Left lung (tissue), 10 donors: ENCODE results near the gene TMEM254. TPM values are rescaled to one million over a fixed set of nuclear protein-coding genes. Genes with fewer than 3 reads are reported as not detected.
"Not testable (repeated sequence)": the region's sequence is repeated elsewhere in the genome, so short reads cannot be mapped to it uniquely, and the experiment has no call there.

Experiments used
- ATAC-seq: fragments of 200-7000 bp; cut with Tn5 transposase; one replicate; pipeline ENCODE4 v1.9.1; 2020; ENCODE audit warnings: moderate library complexity
- DNase-seq, 4 donors: peaks; one replicate each; pipeline ENCODE4 v3.0.0-alpha.2; 2013 to 2020
- H3K27ac ChIP-seq, 2 donors: fragments of 200-600 bp; sonication (generic) in 1 of 2; one replicate each; pipeline versions ENCODE4 v1.5.0 to v1.8.0; 2020 to 2021
- H3K27me3 ChIP-seq, 2 donors: fragments of 200-600 bp; sonication (generic) in 1 of 2; one replicate each; pipeline versions ENCODE4 v1.5.0 to v1.8.0; 2020 to 2021
- H3K36me3 ChIP-seq, 2 donors: fragments of 200-600 bp; sonication (generic) in 1 of 2; one replicate each; pipeline versions ENCODE4 v1.5.0 to v1.8.0; 2020 to 2021
- H3K4me1 ChIP-seq, 2 donors: fragments of 200-600 bp; one replicate each; pipeline ENCODE4 v1.8.0; 2021
- H3K4me3 ChIP-seq, 2 donors: fragments of 200-600 bp; sonication (generic) in 1 of 2; one replicate each; pipeline versions ENCODE4 v1.5.0 to v1.8.0; 2020 to 2021; ENCODE audit warnings: mild to moderate bottlenecking in 1 of 2
- H3K9me3 ChIP-seq, 2 donors: fragments of 200-600 bp; sonication (generic) in 1 of 2; one replicate each; pipeline versions ENCODE4 v1.5.0 to v1.8.0; 2020 to 2021
- intact Hi-C, 2 donors: fragments of 100-400 bp; cut with DNase I; formaldehyde crosslinking; loops; one replicate each; pipeline versions ENCODE4 v1.11.2 to v1.14.2; 2022
- polyA plus RNA-seq, 6 donors: library from polyadenylated mRNA; unstranded; fragments of 120-200 nt; gene quantifications; one replicate each; pipeline ENCODE4 v1.2.1, GENCODE V29; 2013; ENCODE audit not compliant: insufficient read length in 6 of 6
- total RNA-seq, 2 donors: library from RNA; stranded (reverse); fragmentation: NEBNext Ultra II Directional; extraction: Animal tissue kit (Norgen Biotek cat#: 25700); gene quantifications; one replicate each; pipeline ENCODE4 v1.2.1, GENCODE V29; 2021
- TF ChIP-seq, protein P1 (sequence below), 2 donors: fragments of 200-600 bp; sonication (generic) in 1 of 2; IDR thresholded peaks; one replicate each; pipeline versions ENCODE4 v1.5.0 to v1.8.0; 2021; ENCODE audit warnings: antibody characterized with exemption in 2 of 2
- donor health status: DM: no; HTN: yes; CAD: no.
- donor health status: DM: no; HTN: no; CAD: no.

TMEM254 gene
- total and polyA plus RNA-seq, 8 donors: 18.2 to 45.7 (median 44.0) TPM

DNA sequence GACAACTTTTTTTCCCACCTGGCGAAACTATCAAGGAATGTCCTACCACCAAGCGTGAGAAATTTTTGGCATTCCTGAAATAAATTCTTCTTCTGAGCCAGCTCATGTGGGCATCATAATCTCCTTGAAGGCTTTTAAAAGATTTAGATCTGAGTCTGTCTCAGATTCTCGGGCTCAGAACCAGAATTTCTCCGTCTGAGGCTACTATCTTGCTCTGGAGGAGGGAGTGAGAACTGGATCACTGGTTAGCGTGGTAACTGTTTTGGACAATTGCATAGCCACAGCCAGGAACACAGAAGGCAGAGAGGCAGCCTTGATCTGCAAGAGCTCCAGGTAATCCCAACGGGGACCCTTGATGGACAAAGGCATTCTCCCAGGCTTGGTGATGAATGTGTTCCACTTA, 53.0 kb downstream of the TMEM254 start:
- no peak overlapping the region for H3K27ac ChIP-seq
- H3K27me3 ChIP-seq: peaks cover 15 to 38% of the 10 kb centered on the region in 2 donors
- intact Hi-C loops: no loop called here
- TF ChIP-seq, protein P1, sequence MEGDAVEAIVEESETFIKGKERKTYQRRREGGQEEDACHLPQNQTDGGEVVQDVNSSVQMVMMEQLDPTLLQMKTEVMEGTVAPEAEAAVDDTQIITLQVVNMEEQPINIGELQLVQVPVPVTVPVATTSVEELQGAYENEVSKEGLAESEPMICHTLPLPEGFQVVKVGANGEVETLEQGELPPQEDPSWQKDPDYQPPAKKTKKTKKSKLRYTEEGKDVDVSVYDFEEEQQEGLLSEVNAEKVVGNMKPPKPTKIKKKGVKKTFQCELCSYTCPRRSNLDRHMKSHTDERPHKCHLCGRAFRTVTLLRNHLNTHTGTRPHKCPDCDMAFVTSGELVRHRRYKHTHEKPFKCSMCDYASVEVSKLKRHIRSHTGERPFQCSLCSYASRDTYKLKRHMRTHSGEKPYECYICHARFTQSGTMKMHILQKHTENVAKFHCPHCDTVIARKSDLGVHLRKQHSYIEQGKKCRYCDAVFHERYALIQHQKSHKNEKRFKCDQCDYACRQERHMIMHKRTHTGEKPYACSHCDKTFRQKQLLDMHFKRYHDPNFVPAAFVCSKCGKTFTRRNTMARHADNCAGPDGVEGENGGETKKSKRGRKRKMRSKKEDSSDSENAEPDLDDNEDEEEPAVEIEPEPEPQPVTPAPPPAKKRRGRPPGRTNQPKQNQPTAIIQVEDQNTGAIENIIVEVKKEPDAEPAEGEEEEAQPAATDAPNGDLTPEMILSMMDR (IDR thresholded peaks at IDR 0.05): no peak
- H3K9me3 ChIP-seq: no peaks in the 10 kb centered on the region
- H3K4me1 ChIP-seq: peaks cover 0 to 12% of the 10 kb centered on the region in 2 donors
- DNase-seq (no peak), ATAC-seq (no peak)
- no peak overlapping the region for H3K4me3 ChIP-seq
- no peaks in the 10 kb centered on the region for H3K36me3 ChIP-seq

GRCh38 chr10:80132299-80133139, 54.1 kb downstream of the TMEM254 start, which contains the start of gene PLAC9:
Gene PLAC9, plus strand, starts transcription at chr10:80132730. Its CDS starts 33 bp downstream, at chr10:80132763.
- peak; percentile 68 for ATAC-seq
- TF ChIP-seq, protein P1 (IDR thresholded peaks at IDR 0.05): no peak
- Histone ChIP-seq H3K27me3 (peaks cover 15 to 38% of the 10 kb centered on the region in 2 donors), H3K9me3 (no peaks in the 10 kb centered on the region), H3K4me1 (peaks cover 4 to 12% of the 10 kb centered on the region in 2 donors), H3K27ac (peak within 1 kb of the TSS; percentile 46 to 55), H3K36me3 (no peaks in the 10 kb centered on the region), H3K4me3 (peak within 1 kb of the TSS; percentile 25 to 37)
- DNase-seq: peak in 3 of 4 donors; percentile 61 to 80 (median 62)
- intact Hi-C loops: no loop called here

DNA sequence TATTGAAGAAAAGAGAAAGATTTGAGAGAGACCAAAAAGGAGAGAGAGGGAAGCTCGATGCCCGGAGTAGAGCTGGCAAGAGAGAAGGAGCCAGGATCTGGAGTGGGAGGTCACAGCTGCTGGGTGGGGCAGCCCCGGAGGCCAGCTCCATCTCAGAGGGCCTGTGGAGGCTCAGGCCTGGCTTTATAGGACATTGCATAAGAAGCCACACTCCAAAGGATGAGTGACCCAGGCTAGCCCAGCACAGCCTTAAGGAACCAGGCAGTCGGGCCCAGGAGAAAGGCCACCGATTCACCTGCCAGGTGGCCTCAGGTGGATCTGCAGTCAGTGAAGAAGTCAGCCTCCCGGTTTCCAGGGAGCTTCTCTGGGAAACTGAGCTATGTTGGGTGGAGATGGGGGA, 54.7 kb downstream of the TMEM254 start:
- H3K36me3 ChIP-seq: no peaks in the 10 kb centered on the region
- no peaks in the 10 kb centered on the region for H3K9me3 ChIP-seq
- peaks cover 4 to 12% of the 10 kb centered on the region in 2 donors for H3K4me1 ChIP-seq
- TF ChIP-seq, protein P1 (IDR thresholded peaks at IDR 0.05): no peak
- H3K4me3 ChIP-seq: peak overlapping the region; percentile 25 to 37
- H3K27ac ChIP-seq: peak overlapping the region; percentile 46 to 55
- peaks cover 15 to 38% of the 10 kb centered on the region in 2 donors for H3K27me3 ChIP-seq
- intact Hi-C loops: no loop called here
- DNase-seq (no peak), ATAC-seq (no peak)

- H3K9me3 ChIP-seq, DNase-seq, intact Hi-C loops, ATAC-seq, H3K36me3 ChIP-seq: not testable (repeated sequence)
- Histone ChIP-seq H3K4me3 (peak overlapping the region; percentile 25 to 37), H3K4me1 (peaks cover 4 to 12% of the 10 kb centered on the region in 2 donors), H3K27ac (peak overlapping the region; percentile 46 to 55), H3K27me3 (peaks cover 15 to 38% of the 10 kb centered on the region in 2 donors)
Observed at GRCh38 chr10:80133687-80134086, 55.2 kb downstream of the TMEM254 start.

DNA sequence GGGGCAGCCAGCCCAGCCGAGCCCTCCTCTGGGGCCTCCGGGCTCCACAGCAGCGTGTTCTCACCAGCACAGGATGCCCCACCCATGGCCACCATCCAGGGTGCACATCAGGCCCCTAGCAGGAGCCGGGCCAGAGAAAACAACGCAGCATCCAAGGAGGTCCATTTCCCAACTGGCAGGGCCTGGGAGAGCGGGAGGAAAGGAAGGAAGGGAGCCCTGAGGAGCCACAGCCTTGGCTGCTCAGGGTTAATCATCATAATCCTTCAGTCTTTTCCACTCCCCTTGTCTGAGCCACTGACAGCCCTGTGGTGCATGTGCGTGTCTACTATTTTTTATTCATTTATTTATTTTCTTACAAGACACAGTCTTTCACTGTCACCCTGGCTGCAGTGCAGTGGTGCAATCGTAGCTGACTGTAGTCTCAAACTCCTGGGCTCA, 57.7 kb downstream of the TMEM254 start:
- ATAC-seq: peak; percentile 63
- DNase-seq: peak in 3 of 4 donors; percentile 66 to 79 (median 67)
- peaks cover 4 to 12% of the 10 kb centered on the region in 2 donors for H3K4me1 ChIP-seq
- H3K36me3 ChIP-seq: no peaks in the 10 kb centered on the region
- no peaks in the 10 kb centered on the region for H3K9me3 ChIP-seq
- no peak overlapping the region for H3K4me3 ChIP-seq
- H3K27ac ChIP-seq: peak overlapping the region in 1 of 2 donors; percentile 68
- TF ChIP-seq, protein P1 (IDR thresholded peaks at IDR 0.05): no peak
- peaks cover 15 to 51% of the 10 kb centered on the region in 2 donors for H3K27me3 ChIP-seq
- intact Hi-C loops: no loop called here
